Endothelial cell of umbilical vein (primary cell): Measurements from ENCODE around the gene HDAC5. TPM values are rescaled to one million over a fixed set of nuclear protein-coding genes. Genes with fewer than 3 reads are reported as not detected.

ENCODE experiments used
- BruUV-seq: library from RNA; stranded (reverse); fragments of 400-500 nt; replicated peaks from 2 replicates; lab custom pipeline; 2021; lab: Mats Ljungman, UMichigan
- CTCF ChIA-PET: fragments of 300-600, 350-600 bp; sonication (Branson Sonifier 250); formaldehyde crosslinking; loops from one replicate; lab custom pipeline; 2021; ENCODE audit warnings: antibody characterized with exemption, inconsistent platforms; lab: Charles Lee
- POLR2A ChIA-PET: fragments of 300-600, 350-600 bp; sonication (Branson Sonifier 250); formaldehyde crosslinking; loops from one replicate; lab custom pipeline; 2021; ENCODE audit warnings: antibody characterized with exemption, inconsistent platforms; lab: Charles Lee
- DNase-seq: peaks from one replicate; pipeline ENCODE4 v3.0.0-alpha.2; 2011; ENCODE audit warnings: low read depth, low spot score
- FAIRE-seq: peaks from 2 replicates; lab custom pipeline; 2011; peaks lifted over from hg19 to GRCh38; lab: Jason Lieb, UNC
- H2AFZ ChIP-seq: 2 replicates; pipeline ENCODE4 v1.6.0; 2012; ENCODE audit warnings: low read depth, low read length, control low read depth, inconsistent platforms
- H3K27ac ChIP-seq: 2 replicates; pipeline ENCODE4 v1.5.1; 2011; ENCODE audit warnings: low read depth, mild to moderate bottlenecking, control low read depth, low read length, moderate library complexity; ENCODE audit not compliant: insufficient read depth
- H3K27me3 ChIP-seq, 2 experiments: 2 replicates each; pipeline versions ENCODE4 v1.6.0 to v1.6.1; 2011; ENCODE audit warnings: low read length in 2 of 2, mixed read lengths in 1 of 2; ENCODE audit not compliant: control insufficient read depth in 2 of 2, insufficient read depth in 2 of 2
- H3K36me3 ChIP-seq, 2 experiments: 2 replicates in 1 of 2; 3 replicates in 1 of 2; pipeline ENCODE4 v1.5.1; 2011; ENCODE audit warnings: low read length in 2 of 2, mild to moderate bottlenecking in 1 of 2, moderate library complexity in 1 of 2; ENCODE audit not compliant: control insufficient read depth in 2 of 2, insufficient read depth in 2 of 2; ENCODE audit errors: extremely low read depth in 1 of 2
- H3K4me1 ChIP-seq: 3 replicates; pipeline ENCODE4 v1.5.1; 2011; ENCODE audit warnings: mild to moderate bottlenecking, low read length; ENCODE audit not compliant: control insufficient read depth, insufficient read depth; ENCODE audit errors: extremely low read depth
- H3K4me2 ChIP-seq: 2 replicates; pipeline ENCODE4 v1.6.1; 2011; ENCODE audit warnings: low read length, control low read depth, mixed read lengths; ENCODE audit not compliant: insufficient read depth
- H3K4me3 ChIP-seq, 3 experiments: fragments of 200-600 bp in 1 of 3; sonication (generic), shearing (Covaris generic) in 1 of 3; replicated peaks in 1 of 3; 2 replicates each; pipeline ENCODE4 v1.5.1; 2011 to 2016; ENCODE audit warnings: control low read depth in 3 of 3, low read length in 3 of 3, mild to moderate bottlenecking in 2 of 3, inconsistent platforms in 1 of 3, low read depth in 1 of 3, moderate library complexity in 1 of 3; ENCODE audit not compliant: insufficient read depth in 1 of 3
- H3K79me2 ChIP-seq: 2 replicates; pipeline ENCODE4 v1.6.0; 2012; ENCODE audit warnings: low read length, inconsistent platforms; ENCODE audit not compliant: control insufficient read depth, insufficient read depth
- H3K9ac ChIP-seq: replicated peaks from 2 replicates; pipeline ENCODE3; 2011; ENCODE audit warnings: low read length, control low read depth; ENCODE audit not compliant: insufficient read depth; ENCODE audit errors: extremely low read depth
- H3K9me1 ChIP-seq: replicated peaks from 3 replicates; pipeline ENCODE4 v1.6.0; 2011; ENCODE audit warnings: mild to moderate bottlenecking, low read length; ENCODE audit not compliant: control insufficient read depth, insufficient read depth; ENCODE audit errors: extremely low read depth
- H3K9me3 ChIP-seq: replicated peaks from 2 replicates; pipeline ENCODE4 v1.5.1; 2012; ENCODE audit warnings: low read length, inconsistent platforms; ENCODE audit not compliant: control insufficient read depth, insufficient read depth
- H4K20me1 ChIP-seq: replicated peaks from 2 replicates; pipeline ENCODE3; 2011; ENCODE audit warnings: mild to moderate bottlenecking, low read length; ENCODE audit not compliant: control insufficient read depth, insufficient read depth; ENCODE audit errors: extremely low read depth
- EZH2 ChIP-seq: IDR thresholded peaks from 2 replicates; pipeline ENCODE4 v1.6.1; 2012; ENCODE audit warnings: borderline replicate concordance, low read depth, mild to moderate bottlenecking, moderate library complexity, low read length, inconsistent platforms; ENCODE audit not compliant: severe bottlenecking
- GATA2 ChIP-seq: IDR thresholded peaks from 2 replicates; pipeline ENCODE4 v1.7.0; 2011; ENCODE audit warnings: low read depth, mild to moderate bottlenecking, moderate library complexity, mixed read lengths, low read length; ENCODE audit not compliant: insufficient read length, insufficient read depth
- JUN ChIP-seq: IDR thresholded peaks from 2 replicates; pipeline ENCODE4 v1.6.1; 2011; ENCODE audit warnings: borderline replicate concordance, low read depth; ENCODE audit not compliant: insufficient read length, insufficient read depth
- POLR2A ChIP-seq: IDR thresholded peaks from 2 replicates; pipeline ENCODE4 v1.6.1; 2012; ENCODE audit warnings: low read depth, mild to moderate bottlenecking, control low read depth, low read length
- POLR2AphosphoS5 ChIP-seq: IDR thresholded peaks from 2 replicates; pipeline ENCODE4 v1.6.1; 2012; ENCODE audit warnings: low read depth, mild to moderate bottlenecking, control low read depth, low read length, moderate library complexity; ENCODE audit not compliant: insufficient read depth
- dilution Hi-C: fragments of 300-500 bp; cut with MboI; formaldehyde crosslinking; loops from one replicate; pipeline ENCODE4 v1.15.0; 2019; ENCODE audit warnings: low sequenced_read_pairs; ENCODE audit not compliant: extremely low pct_ligation_motif_present
- intact Hi-C: fragments of 100-400 bp; cut with micrococcal nuclease; formaldehyde crosslinking; loops from one replicate; pipeline ENCODE4 v1.10.0; 2022
- polyA plus RNA-seq, 4 experiments: library from polyadenylated mRNA; depleted of rRNA in 3 of 4; stranded (reverse) in 3 of 4; unstranded in 1 of 4; fragments of >200 nt; gene quantifications; 2 replicates each; pipeline versions ENCODE4 v1.2.1 to v1.2.3, GENCODE V29; 2011 to 2012; ENCODE audit warnings: missing spikeins in 1 of 4
- total RNA-seq: library from RNA; stranded (reverse); gene quantifications from 2 replicates; pipeline ENCODE4 v1.2.3, GENCODE V29; 2021
- TF ChIP-seq, protein P1 (sequence below), 2 donors: IDR thresholded peaks; 1 replicate in 1 of 2; 2 replicates in 1 of 2; pipeline ENCODE4 v1.5.1; 2011; ENCODE audit warnings: low read length in 2 of 2, mild to moderate bottlenecking in 2 of 2, moderate library complexity in 2 of 2, control low read depth in 1 of 2, inconsistent platforms in 1 of 2, low read depth in 1 of 2; ENCODE audit not compliant: insufficient read depth in 1 of 2; ENCODE audit errors: extremely low read depth in 1 of 2
- TF ChIP-seq, protein P2 (sequence below): IDR thresholded peaks from 2 replicates; pipeline ENCODE4 v1.6.1; 2011; ENCODE audit not compliant: insufficient read depth, insufficient read length

HDAC5 gene
- total and polyA plus RNA-seq, 2 donors (not counting 3 experiments of a cell fraction or from before 2014, with no cell fraction given), result 35.4 to 40.4 TPM

DNA sequence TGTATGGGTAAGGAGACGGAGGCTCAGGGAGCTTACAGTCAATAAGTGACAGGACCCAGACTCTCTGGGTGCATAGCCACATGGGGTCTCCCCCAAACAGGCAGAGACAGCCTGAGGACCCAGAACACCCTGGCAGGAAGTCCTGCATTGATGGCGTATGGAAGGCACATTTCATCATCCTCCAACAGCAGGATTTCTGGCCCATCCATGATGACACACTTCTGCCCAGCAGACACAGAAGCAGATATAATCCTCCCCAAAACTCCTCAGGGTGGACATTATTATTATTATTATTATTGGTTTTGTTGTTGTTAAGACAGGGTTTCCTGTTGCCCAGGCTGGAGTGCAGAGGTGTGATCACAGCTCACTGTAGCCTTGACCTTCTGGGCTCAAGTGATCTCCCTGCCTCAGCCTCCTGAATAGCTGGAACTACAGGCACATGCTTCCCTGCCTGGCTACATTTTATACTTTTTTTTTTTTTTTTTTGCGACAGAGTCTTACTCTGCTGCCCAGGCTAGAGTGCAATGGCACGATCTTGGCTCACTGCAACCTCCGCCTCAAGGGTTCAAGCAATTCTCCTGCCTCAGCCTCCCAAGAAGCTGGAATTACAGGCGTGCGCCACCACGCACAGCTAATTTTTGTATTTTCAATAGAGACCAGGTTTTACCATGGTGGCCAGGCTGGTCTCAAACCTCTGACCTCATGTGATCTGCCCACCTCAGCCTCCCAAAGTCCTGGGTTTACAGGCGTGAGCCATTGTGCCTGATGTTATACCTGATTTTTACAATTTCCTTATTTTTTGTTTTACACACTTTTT, 11.5 kb upstream of the HDAC5 start:
- FAIRE-seq, result no peak
- Histone ChIP-seq H3K27me3 (no peaks in the 10 kb centered on the region), H3K9me3 (no peaks in the 10 kb centered on the region), H3K9me1 (no peaks in the 10 kb centered on the region), H3K4me2 (no peak overlapping the region), H3K27ac (no peak overlapping the region), H3K4me1 (peaks cover 13% of the 10 kb centered on the region), H2AFZ (no peak overlapping the region), H3K79me2 (no peaks in the 10 kb centered on the region), H3K36me3 (no peaks in the 10 kb centered on the region), H4K20me1 (no peaks in the 10 kb centered on the region), H3K9ac (no peak overlapping the region), H3K4me3 (no peak overlapping the region)
- TF ChIP-seq, protein P1, sequence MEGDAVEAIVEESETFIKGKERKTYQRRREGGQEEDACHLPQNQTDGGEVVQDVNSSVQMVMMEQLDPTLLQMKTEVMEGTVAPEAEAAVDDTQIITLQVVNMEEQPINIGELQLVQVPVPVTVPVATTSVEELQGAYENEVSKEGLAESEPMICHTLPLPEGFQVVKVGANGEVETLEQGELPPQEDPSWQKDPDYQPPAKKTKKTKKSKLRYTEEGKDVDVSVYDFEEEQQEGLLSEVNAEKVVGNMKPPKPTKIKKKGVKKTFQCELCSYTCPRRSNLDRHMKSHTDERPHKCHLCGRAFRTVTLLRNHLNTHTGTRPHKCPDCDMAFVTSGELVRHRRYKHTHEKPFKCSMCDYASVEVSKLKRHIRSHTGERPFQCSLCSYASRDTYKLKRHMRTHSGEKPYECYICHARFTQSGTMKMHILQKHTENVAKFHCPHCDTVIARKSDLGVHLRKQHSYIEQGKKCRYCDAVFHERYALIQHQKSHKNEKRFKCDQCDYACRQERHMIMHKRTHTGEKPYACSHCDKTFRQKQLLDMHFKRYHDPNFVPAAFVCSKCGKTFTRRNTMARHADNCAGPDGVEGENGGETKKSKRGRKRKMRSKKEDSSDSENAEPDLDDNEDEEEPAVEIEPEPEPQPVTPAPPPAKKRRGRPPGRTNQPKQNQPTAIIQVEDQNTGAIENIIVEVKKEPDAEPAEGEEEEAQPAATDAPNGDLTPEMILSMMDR (IDR thresholded peaks at IDR 0.05; ENCODE audit: extremely low read depth in 1 of 2, insufficient read depth in 1 of 2, low read depth in 1 of 2, low read length in 2 of 2), result no peak
- TF ChIP-seq, protein P2, sequence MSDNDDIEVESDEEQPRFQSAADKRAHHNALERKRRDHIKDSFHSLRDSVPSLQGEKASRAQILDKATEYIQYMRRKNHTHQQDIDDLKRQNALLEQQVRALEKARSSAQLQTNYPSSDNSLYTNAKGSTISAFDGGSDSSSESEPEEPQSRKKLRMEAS, result no peak
- no peak for TF ChIP-seq GATA2
- no peak for TF ChIP-seq POLR2A
- no peak for TF ChIP-seq JUN
- TF ChIP-seq EZH2, result no peak
- no peak for TF ChIP-seq POLR2AphosphoS5
- dilution Hi-C loops (no loop called here), intact Hi-C loops (no loop called here)
- ChIA-PET POLR2A (no interaction called here), CTCF (interaction anchor here (0.6 to 2.1 kb wide), 5 partner anchors 11 to 197 kb away, joined by 3 to 12 read pairs (median 3); partner anchors contain the start of gene HDAC5)
- no peak for DNase-seq
- BruUV-seq, result no TSS peak
